GM18951 (cell line): ENCODE data around the gene FGF14.

Experiments
- POLR2A ChIP-seq: IDR thresholded peaks from 4 replicates; pipeline ENCODE4 v1.6.1; 2011; ENCODE audit warnings: mild to moderate bottlenecking; ENCODE audit not compliant: insufficient read length, insufficient read depth; ENCODE audit errors: extremely low read depth
- in situ Hi-C: fragments of 300-500 bp; cut with MboI; formaldehyde crosslinking; loops from one replicate; pipeline ENCODE4 v1.12.0; 2022; ENCODE audit warnings: low sequenced_read_pairs, mixed read lengths, inconsistent platforms; ENCODE audit not compliant: unreplicated experiment

FGF14 gene

DNA sequence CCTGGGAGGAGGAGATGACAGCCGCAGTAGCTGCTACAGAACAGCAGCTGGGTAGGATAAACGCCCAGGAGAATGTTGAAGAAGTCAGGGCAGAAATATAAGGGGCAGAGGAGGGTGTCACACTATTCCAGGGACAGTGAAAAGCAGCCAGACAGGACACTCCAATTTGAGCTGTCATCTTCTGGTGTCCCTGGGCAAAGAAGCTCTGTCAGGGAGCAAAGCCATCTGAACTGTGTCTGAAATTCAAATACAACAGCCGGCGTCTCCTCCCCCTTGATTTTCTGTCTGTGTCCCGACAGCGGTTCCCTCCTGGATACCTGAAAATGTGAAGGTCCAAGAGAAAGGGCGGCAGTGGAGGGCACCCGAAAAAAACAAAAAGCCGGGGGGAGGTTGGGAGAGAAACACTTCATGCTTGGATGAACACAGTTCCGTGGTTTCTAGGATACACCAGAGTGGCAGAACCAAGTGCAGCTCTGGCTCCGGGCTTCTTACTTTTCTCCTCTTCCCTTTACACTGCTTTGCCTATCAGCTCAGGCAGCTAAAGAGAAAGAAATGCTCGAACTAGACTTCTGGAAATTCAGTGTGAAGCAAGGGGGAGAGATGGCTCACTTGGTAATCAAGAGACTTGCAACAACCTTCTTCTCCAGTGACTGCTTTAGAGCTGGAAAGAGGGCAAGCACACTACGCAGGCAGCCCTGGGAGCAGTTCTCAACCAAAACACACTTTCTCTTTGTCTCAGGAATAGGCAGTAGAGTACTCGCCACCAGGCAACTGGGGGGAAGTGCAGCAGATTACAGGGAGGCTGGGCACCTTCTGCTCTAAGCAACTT, 483.8 kb downstream of the FGF14 start:
- TF ChIP-seq POLR2A, result no peak
- in situ Hi-C loops, result no loop called here

DNA sequence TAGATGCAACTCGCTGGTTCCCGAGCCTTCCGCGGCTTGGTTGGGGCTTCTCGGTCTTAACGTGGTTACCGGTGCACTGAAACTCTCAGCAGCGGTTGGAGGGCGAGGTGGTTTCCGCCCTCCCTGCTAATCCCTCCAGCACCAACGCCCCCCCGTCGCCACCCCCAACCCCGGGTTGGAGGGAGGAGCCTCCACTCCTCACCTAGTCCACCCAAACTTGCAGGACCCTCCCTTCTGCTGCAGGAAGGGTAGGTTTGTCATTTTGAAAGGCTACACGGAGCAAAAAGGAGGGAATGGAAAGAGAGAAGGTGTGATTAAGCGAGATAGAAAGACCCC, 484.4 kb downstream of the FGF14 start:
- TF ChIP-seq POLR2A, result no peak
- in situ Hi-C loops, result no loop called here

DNA sequence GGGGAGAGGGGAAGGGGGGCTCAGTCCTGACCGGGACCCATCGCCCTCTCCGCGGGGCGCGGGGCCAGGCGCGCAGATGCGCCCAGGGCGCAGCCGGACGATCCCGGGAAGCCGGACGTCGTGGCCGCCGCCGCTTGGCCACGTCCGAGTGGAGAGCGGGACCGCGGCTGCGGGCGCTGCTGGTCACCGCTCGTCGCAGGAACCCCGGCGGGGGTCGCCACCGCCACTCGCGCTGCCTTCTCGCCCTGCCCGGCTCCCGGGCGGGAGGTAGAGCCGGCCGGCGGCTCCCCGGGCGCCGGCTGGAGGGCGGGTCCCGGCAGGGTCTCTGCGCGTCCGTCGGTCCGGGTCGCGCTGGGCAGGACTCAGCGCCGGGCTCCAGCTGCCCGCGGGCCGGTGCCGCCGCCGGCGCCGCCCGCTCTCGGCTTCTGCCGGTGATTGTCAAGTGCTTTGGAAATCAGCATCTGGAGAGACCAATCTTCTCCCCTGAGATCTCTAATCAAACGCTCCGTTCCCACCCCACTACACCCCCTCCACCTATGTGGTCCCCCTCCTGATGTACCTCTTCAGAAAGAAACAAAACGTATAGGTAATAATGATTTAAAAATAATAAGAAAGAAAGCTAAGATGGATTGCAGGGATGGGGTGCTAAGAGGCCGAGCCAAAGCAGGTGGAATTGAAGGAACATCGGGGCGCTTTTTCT, 484.9 kb downstream of the FGF14 start:
- in situ Hi-C loops, result no loop called here
- TF ChIP-seq POLR2A, result no peak

DNA sequence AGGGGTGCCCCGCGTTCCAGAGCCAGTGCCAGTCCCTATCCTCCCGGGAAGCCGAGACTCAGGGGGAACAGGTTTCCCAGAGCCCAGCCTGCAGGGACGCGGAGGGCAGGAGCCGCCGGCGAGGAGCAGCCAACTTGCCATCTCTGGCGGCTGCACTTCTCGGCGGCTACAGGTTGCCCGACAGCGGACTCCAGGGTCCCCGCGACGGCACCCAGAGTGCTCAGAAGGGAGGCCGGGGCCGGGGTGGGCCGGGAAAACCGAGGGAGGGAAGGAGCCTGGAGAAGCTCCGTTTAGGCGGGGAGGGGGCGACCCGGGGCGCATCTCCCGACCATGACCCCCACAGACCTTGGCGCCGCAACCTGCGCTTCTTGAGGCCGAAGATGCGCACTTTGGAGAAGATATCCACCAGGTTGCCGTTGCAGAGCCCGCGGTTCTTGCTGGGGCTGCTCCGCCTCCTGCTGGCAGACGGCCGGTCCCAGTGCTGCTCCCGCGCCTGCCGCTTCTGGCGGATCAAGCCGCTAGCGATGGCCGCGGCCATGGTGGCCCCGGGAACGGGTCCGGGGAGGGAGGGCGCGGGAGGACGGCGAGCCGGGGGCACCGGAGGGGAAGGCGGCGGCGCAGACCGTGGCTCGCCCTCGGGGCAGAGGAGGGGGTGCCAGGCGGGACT, 485.6 kb downstream of the FGF14 start:
- no peak for TF ChIP-seq POLR2A
- in situ Hi-C loops, result no loop called here

DNA sequence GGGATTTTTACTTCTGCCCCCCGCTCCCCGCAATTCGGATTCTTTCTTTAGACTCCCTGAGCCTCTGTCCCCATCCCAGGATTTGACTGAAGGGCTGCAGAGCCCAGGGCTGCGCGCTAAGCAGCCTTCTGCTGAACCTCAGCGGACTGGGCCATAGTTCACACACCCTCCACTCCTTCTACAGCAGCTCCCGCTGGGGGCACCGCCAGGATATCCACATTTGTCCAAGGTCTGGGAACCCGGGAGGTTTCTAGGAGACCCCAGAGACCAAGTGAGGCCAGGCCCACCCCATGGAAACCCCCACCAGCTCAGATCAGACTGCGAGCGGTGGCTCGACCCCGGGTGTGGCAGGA, 486.1 kb downstream of the FGF14 start:
- in situ Hi-C loops, result no loop called here
- TF ChIP-seq POLR2A, result no peak

DNA sequence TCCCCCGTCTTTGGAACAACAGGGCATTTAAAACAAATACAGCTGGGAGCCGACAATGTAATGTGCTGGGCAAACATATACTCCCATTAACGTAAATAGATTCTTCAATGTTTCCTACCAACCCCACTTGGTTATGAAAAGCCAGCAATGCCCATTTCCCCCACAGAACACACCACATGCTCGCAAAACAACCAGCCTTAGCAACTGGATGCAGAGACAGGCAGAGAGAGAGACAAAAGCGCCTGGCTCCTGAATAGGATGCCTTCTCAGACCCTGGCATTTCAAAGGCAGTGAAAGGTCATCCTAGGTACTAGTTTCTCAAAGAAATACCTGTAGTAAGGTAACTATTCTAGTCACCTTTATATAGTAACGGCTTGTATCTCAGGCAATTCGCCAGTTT, 486.5 kb downstream of the FGF14 start:
- in situ Hi-C loops, result no loop called here
- no peak for TF ChIP-seq POLR2A

DNA sequence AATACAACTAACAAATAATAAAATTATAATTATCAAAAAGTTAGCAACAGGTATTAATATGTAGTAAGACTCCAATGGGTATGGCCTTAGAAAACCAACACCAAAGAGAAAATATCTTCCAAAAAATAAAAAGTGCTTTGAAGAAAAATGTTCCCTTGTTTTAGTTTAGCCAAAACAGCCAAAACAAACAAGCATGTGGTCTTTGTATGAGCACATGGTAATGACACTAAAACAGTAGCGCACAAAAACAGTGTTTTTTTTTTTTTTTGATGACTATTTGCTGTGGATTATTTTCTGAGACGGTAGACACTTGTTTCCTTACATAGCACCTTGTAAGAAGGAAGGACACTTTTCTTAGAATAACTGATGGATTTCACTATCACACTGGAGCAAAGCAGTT, 490.1 kb downstream of the FGF14 start:
- no peak for TF ChIP-seq POLR2A
- in situ Hi-C loops, result no loop called here

DNA sequence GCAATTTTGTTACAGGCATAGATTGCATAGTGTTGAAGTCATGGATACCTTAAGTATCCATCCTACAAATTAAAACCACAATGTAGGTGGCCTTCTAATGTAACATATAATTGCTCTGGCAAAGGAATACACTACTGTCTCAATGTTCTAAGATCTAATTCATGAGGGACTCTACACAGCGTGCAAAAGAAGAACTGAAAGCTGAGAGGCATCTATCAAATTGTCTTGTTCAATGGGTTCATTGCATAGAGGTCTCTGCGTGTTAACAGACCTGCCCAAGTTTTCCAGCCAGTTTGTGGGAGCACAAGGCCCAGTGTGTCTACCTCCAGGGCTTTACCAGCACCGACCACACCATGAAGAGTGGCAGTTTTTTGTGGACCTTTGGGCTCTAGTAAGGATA, 498.0 kb downstream of the FGF14 start:
- in situ Hi-C loops, result no loop called here

DNA sequence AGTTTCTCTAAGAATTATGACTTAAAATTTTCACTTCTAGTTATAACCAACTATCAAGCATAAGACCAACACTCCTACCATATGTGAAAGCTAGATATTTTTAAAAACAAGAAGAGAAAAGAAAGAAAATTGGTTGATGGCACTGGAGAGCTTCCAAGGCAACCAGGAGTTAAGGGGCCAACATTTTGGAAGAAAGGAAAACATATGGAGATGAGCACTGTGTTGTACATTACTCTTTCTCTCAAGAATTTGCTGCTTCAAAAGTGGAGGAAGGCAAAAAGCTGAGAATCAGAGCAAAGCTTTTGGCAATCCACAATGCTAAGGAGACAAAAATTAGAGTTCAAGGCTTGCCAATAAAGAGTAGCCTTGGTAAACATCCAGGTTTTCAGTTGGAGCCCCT, 503.2 kb downstream of the FGF14 start:
- in situ Hi-C loops, result no loop called here
- TF ChIP-seq POLR2A, result no peak

More for the DNA sequence above, 498.0 kb downstream of the FGF14 start:
- no peak for TF ChIP-seq POLR2A

DNA sequence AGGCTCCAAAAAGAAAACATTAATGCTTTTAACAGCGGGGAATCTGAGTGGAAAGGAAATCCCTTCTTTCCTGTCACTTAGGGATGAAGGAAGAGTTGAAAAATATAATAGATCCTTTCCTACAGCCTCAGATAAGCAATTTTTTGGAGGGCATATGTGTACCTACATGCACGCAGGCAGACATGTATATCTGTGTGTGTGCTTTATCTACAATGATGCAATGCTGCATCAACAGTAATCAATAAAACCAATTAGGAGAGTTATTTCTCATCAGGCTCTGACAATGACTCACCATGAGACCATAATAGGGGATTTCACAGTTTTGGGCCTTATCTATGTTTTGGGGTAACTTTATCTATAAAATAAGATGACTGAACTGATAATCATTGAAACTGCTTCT, 505.3 kb downstream of the FGF14 start:
- no peak for TF ChIP-seq POLR2A
- in situ Hi-C loops, result no loop called here

DNA sequence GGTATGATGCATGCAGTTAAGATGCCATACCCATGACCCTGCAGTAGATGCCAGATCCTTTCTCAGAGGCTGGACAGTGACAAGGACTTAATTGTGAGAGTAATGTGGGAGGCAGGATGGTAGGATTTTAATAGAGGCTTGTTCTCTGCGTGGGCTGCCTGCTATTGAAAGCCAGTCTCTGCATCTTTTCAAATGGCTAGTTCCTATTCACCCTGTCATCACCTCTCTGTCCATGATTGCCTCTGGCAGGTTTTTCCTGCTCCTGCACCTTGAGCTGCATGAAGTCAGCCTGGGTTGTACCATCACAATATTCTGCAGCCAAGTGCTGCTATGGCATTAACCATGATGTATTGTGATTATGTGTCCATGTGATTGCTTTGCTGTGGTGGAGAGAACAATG, 508.8 kb downstream of the FGF14 start:
- in situ Hi-C loops, result no loop called here

DNA sequence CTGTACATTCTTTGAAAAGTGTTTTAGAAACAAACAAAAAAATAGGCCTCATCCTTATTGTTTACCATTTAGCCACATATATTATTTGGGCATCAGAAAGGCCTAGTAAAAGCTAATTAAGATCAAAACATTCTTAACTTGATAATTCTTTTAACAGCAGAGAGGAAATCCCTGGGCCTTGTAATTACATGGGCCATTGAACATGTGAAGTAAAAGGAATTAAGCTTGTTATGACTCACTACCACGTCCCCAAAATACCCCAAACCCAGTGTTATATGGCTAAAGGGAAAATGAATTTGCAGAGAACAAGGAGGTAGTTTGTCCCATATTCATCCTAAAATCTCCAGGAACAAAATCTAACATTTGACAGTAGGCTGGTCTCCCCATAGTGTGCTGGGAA, 509.6 kb downstream of the FGF14 start:
- in situ Hi-C loops, result no loop called here
- no peak for TF ChIP-seq POLR2A

More for the DNA sequence above, 508.8 kb downstream of the FGF14 start:
- no peak for TF ChIP-seq POLR2A

DNA sequence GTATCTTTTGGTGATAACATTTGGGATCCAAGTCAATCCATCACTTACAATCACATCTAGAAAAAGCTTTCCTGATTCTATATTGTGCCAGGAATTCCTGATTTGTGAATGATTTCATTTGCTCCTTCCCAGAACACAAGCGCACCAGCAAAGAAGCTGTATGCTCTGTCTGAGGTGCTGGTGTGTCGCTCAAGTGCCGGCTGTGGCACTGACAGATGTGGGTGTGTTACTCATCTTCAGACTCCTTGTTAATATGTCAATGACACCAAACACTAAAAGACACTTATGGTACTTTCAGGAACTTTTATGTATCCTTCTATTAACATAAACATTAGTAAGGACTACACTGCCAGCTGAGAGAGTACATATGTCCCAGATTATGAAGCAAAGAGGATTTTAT, 520.3 kb downstream of the FGF14 start:
- TF ChIP-seq POLR2A, result no peak
- in situ Hi-C loops, result no loop called here

DNA sequence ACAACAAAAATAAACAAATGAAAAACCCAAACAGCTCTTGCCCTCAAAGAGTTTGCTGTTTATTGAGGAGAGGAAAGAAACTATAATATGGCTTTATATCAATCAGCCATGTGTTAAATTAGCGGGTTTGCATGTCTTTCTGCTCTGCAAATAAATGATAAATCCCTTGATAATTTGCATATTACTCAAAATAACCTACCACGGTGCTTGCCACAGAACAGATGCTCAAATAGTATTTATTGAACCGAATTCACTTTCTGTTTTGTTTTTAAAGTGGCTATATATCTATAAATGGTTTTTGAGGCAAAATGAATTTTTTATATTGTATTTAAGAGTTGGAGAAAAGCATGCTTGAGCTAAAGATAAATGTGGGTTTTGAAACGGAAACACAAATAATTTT, 521.3 kb downstream of the FGF14 start:
- TF ChIP-seq POLR2A, result no peak

DNA sequence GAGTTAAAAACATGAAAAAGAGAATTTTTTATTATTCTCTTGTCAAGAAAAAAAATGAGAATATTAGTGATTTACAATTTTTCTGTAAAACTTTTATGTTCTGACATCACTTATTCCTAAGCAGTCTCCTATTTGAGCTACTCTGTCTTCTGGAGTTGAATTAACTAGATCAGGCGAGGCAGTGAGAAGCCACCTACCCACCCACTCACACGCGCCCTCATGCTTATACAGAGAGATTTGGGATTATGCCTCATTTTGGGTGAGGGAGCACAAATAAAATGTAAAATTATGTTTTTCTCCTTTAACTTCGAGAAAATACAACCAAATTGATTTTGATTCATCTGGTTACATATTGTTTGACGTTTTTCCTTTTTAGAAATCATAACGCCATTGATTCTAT, 524.9 kb downstream of the FGF14 start:
- TF ChIP-seq POLR2A, result no peak
- in situ Hi-C loops, result no loop called here

More for the DNA sequence above, 521.3 kb downstream of the FGF14 start:
- in situ Hi-C loops, result no loop called here
